Esophagus muscularis mucosa (tissue), 4 donors: ENCODE data around the gene OR51S1. TPM values are rescaled to one million over a fixed set of nuclear protein-coding genes. Genes with fewer than 3 reads are reported as not detected.
"Not testable (repeated sequence)": the region's sequence is repeated elsewhere in the genome, so short reads cannot be mapped to it uniquely, and the experiment has no call there.

Experiments used
- DNase-seq: peaks from one replicate; pipeline ENCODE4 v3.0.0-alpha.2; 2017; ENCODE audit errors: extremely low spot score
- H3K27ac ChIP-seq, 4 donors: fragments of 200-600 bp; sonication (generic); replicated peaks in 1 of 4; 1 replicate in 3 of 4; 2 replicates in 1 of 4; pipeline ENCODE4 v1.5.1; 2016 to 2019; ENCODE audit warnings: mild to moderate bottlenecking in 1 of 4
- H3K27me3 ChIP-seq, 4 donors: fragments of 200-600 bp; sonication (generic); one replicate each; pipeline versions ENCODE4 v1.5.1 to v1.6.0; 2016 to 2019
- H3K36me3 ChIP-seq, 4 donors: fragments of 200-600 bp; sonication (generic); one replicate each; pipeline ENCODE4 v1.5.1; 2016 to 2019
- H3K4me1 ChIP-seq, 4 donors: fragments of 200-600 bp; sonication (generic); one replicate each; pipeline ENCODE4 v1.5.1; 2016 to 2019
- H3K4me3 ChIP-seq, 4 donors: fragments of 200-600 bp; sonication (generic); 1 replicate in 2 of 4; 2 replicates in 2 of 4; pipeline ENCODE4 v1.5.1; 2016 to 2019; ENCODE audit warnings: mild to moderate bottlenecking in 4 of 4, moderate library complexity in 1 of 4
- H3K9me3 ChIP-seq, 4 donors: fragments of 200-600 bp; sonication (generic); 1 replicate in 3 of 4; 2 replicates in 1 of 4; pipeline ENCODE4 v1.5.1; 2016 to 2019
- CTCF ChIP-seq, 3 experiments: fragments of 200-600 bp in 2 of 3; fragments of 450-650 bp in 1 of 3; sonication (generic) in 2 of 3; IDR thresholded peaks; one replicate each; pipeline ENCODE4 v1.5.1; 2017 to 2019; ENCODE audit warnings: antibody characterized with exemption in 3 of 3, mild to moderate bottlenecking in 2 of 3, moderate library complexity in 1 of 3
- EP300 ChIP-seq: sonication (generic); formaldehyde crosslinking; IDR thresholded peaks from one replicate; pipeline ENCODE4 v1.6.1; 2017; ENCODE audit warnings: antibody characterized with exemption
- POLR2A ChIP-seq: fragments of 450-650 bp; IDR thresholded peaks from one replicate; pipeline ENCODE4 v1.6.1; 2017; ENCODE audit warnings: antibody characterized with exemption, moderate library complexity, mild to moderate bottlenecking, low read depth
- POLR2AphosphoS5 ChIP-seq, 2 donors: sonication (generic); formaldehyde crosslinking; IDR thresholded peaks; one replicate each; pipeline ENCODE4 v1.6.1; 2017; ENCODE audit warnings: antibody characterized with exemption in 2 of 2
- WGBS: methylation state at CpG from one replicate; pipeline ENCODE4 v1.1.5; 2018; 5-methylcytosine and 5-hydroxymethylcytosine counted together
- intact Hi-C: fragments of 100-400 bp; cut with DNase I; formaldehyde crosslinking; loops from one replicate; pipeline ENCODE4 v1.15.1; 2023
- total RNA-seq, 4 donors: library from RNA; depleted of rRNA; stranded (reverse); fragments of >200 nt; gene quantifications; one replicate each; pipeline versions ENCODE4 v1.1.0 to v1.2.1, GENCODE V29; 2016

OR51S1 gene
- total RNA-seq, 4 donors from 2014 or later, result not detected

DNA sequence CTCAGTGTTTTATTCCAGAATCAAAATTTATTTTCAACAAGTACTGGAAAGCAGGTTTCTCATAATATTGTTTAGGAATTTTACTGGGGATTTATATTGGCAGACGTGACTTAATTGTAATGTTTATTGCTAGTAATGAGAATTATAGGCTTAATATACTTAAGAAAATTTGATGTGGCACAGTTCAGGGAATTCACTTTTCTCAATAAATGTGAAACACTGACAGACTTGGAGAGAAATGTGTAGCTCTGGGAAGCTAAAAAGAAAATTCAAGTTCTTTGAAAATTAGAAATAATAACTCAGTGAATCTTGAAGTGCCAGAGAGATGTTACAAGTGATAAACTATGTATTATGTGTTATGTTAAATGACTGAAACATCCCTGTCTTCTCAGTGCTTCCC is 28.0 kb downstream of the OR51S1 start, which contains the start of gene OR51F2:
Gene OR51F2, plus strand, starts transcription at position 301 of the 400 bp plus-strand sequence. CDS start 101 bp downstream, outside the sequence.
- TF ChIP-seq CTCF (IDR thresholded peaks at IDR 0.05), result no peak
- no peak for TF ChIP-seq POLR2A
- TF ChIP-seq POLR2AphosphoS5 (IDR thresholded peaks at IDR 0.05), result no peak
- no peak for TF ChIP-seq EP300

GRCh38 chr11:4809246-4809645 is 39.8 kb downstream of the OR51S1 start:
- no peaks in the 10 kb centered on the region for H3K27me3 ChIP-seq
- H3K9me3 ChIP-seq, result no peaks in the 10 kb centered on the region
- H3K36me3 ChIP-seq, result no peaks in the 10 kb centered on the region
- no peak overlapping the region for H3K27ac ChIP-seq
- H3K4me3 ChIP-seq, result no peak overlapping the region
- intact Hi-C loops, result no loop called here
- DNase-seq, result no peak
- WGBS, result 79% methylated on average over 2 of the region's 2 CpGs
- H3K4me1 ChIP-seq, result no peaks in the 10 kb centered on the region
- TF ChIP-seq POLR2A, result no peak
- no peak for TF ChIP-seq CTCF (IDR thresholded peaks at IDR 0.05)
- no peak for TF ChIP-seq EP300
- TF ChIP-seq POLR2AphosphoS5 (IDR thresholded peaks at IDR 0.05), result no peak

More for the DNA sequence above, 28.0 kb downstream of the OR51S1 start, which contains the start of gene OR51F2:
- 79% methylated on average over 1 of the region's 1 CpG for WGBS
- Histone ChIP-seq H3K4me3 (no peak within 1 kb of the TSS), H3K4me1 (no peaks in the 10 kb centered on the region), H3K27me3 (no peaks in the 10 kb centered on the region), H3K27ac (no peak within 1 kb of the TSS), H3K36me3 (no peaks in the 10 kb centered on the region), H3K9me3 (no peaks in the 10 kb centered on the region)
- no peak for DNase-seq
- intact Hi-C loops, result no loop called here

DNA sequence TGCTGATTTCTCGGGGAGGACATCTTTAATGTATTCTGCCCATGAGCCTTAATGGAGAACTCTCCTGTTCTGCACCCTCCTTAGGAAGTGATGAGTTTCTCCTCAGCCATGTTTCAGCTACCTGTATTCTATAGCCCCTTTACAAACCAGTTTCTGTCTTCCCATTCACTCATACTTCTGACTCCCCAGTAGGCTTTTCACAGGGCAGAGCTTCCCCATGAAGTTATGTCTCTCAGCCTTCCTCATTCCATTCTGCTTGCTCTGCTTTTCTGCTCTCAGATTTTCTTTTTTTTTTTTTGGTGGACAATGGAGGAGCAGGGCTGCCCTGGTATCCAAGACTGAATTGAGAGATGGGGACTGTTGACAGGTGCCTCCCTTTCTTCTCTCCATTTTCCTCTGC is 40.5 kb downstream of the OR51S1 start:
- no peak for DNase-seq
- WGBS, result 100% methylated on average over 1 of the region's 1 CpG
- intact Hi-C loops, result no loop called here
- TF ChIP-seq POLR2A, result no peak
- TF ChIP-seq CTCF (IDR thresholded peaks at IDR 0.05), result no peak
- TF ChIP-seq POLR2AphosphoS5 (IDR thresholded peaks at IDR 0.05), result no peak
- no peak for TF ChIP-seq EP300
- Histone ChIP-seq H3K4me1 (no peaks in the 10 kb centered on the region), H3K36me3 (no peaks in the 10 kb centered on the region), H3K4me3 (no peak overlapping the region), H3K27ac (no peak overlapping the region), H3K27me3 (no peaks in the 10 kb centered on the region), H3K9me3 (no peaks in the 10 kb centered on the region)

- Histone ChIP-seq H3K27ac (no peak within 1 kb of the TSS), H3K27me3 (no peaks in the 10 kb centered on the region), H3K4me1 (no peaks in the 10 kb centered on the region), H3K36me3 (no peaks in the 10 kb centered on the region), H3K4me3 (no peak within 1 kb of the TSS), H3K9me3 (no peaks in the 10 kb centered on the region)
- TF ChIP-seq EP300 (no peak), POLR2A (no peak), CTCF (IDR thresholded peaks at IDR 0.05) (no peak), POLR2AphosphoS5 (IDR thresholded peaks at IDR 0.05) (no peak)
- intact Hi-C loops, result no loop called here
- 91% methylated on average over 3 of the region's 3 CpGs for WGBS
- DNase-seq, result no peak
These were observed 44.7 kb downstream of the OR51S1 start, which contains the start of gene OR52R1 for GRCh38 chr11:4804280-4804679. Gene OR52R1, minus strand, starts transcription at chr11:4804380. Its CDS starts 0 bp downstream, at chr11:4804380.

DNA sequence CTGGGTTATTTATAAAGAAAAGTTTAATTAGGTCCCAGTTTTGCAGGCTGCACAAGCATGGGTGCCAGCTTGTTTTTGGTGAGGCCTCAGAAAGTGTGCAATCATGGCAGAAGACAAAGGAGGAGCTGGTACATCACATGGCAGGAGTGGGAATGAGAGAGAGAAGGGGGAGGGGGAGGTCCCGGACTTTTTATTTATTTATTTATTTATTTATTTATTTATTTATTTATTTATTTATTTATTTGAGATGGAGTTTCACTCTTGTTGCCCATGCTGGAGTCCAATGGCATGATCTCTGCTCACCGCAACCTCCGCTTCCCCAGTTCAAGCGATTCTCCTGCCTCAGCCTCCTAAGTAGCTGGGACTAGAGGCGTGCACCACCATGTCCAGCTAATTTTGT is 47.7 kb downstream of the OR51S1 start:
- H3K9me3 ChIP-seq, intact Hi-C loops, H3K27ac ChIP-seq, H3K36me3 ChIP-seq, H3K4me1 ChIP-seq, DNase-seq, H3K4me3 ChIP-seq, H3K27me3 ChIP-seq: not testable (repeated sequence)
- 90% methylated on average over 5 of the region's 5 CpGs for WGBS
